HCT116 (cell line): ENCODE measurements around the gene POLR1D.

Experiments used
- ATF3 ChIP-seq: IDR thresholded peaks from 2 replicates; pipeline ENCODE4 v1.6.1; 2012
- CTCF ChIP-seq, 3 experiments: fragments of 200-600 bp in 1 of 3; sonication (generic) in 1 of 3; IDR thresholded peaks in 2 of 3; conservative IDR thresholded peaks in 1 of 3; 2 replicates each; pipeline ENCODE4 v1.5.1; 2012 to 2017; ENCODE audit warnings: low read depth in 2 of 3, low read length in 2 of 3, antibody characterized with exemption in 1 of 3, borderline replicate concordance in 1 of 3, control low read depth in 1 of 3, mild to moderate bottlenecking in 1 of 3, mixed read lengths in 1 of 3, mixed run types in 1 of 3, moderate library complexity in 1 of 3; ENCODE audit not compliant: insufficient read depth in 1 of 3
- EZH2 ChIP-seq: fragments of 200-600 bp; sonication (generic); IDR thresholded peaks from 2 replicates; pipeline ENCODE4 v1.6.1; 2017; ENCODE audit warnings: antibody characterized with exemption, mixed run types
- POLR2A ChIP-seq: IDR thresholded peaks from 2 replicates; pipeline ENCODE4 v1.7.0; 2011; ENCODE audit warnings: borderline replicate concordance; ENCODE audit not compliant: insufficient read depth, insufficient read length; ENCODE audit errors: extremely low read depth
- POLR2AphosphoS5 ChIP-seq: IDR thresholded peaks from 2 replicates; pipeline ENCODE4 v1.6.1; 2011; ENCODE audit warnings: mild to moderate bottlenecking, low read depth, low read length, moderate library complexity
- SP1 ChIP-seq: IDR thresholded peaks from 2 replicates; pipeline ENCODE4 v1.6.1; 2012; ENCODE audit warnings: low read depth
- SRF ChIP-seq: IDR thresholded peaks from 2 replicates; pipeline ENCODE4 v1.6.1; 2012; ENCODE audit warnings: low read depth
- TCF7L2 ChIP-seq: IDR thresholded peaks from 2 replicates; pipeline ENCODE4 v1.7.0; 2011; ENCODE audit warnings: borderline replicate concordance, inconsistent platforms; ENCODE audit not compliant: insufficient read depth, insufficient read length; ENCODE audit errors: extremely low read depth
- ZFX ChIP-seq: fragments of 450-650 bp; IDR thresholded peaks from 2 replicates; pipeline ENCODE4 v1.6.1; 2017

- TF ChIP-seq ATF3 (no peak), CTCF (IDR thresholded peaks at IDR 0.05 in 2 of 3, conservative IDR thresholded peaks at IDR 0.05 in 1 of 3; ENCODE audit: borderline replicate concordance in 1 of 3, insufficient read depth in 1 of 3, low read depth in 2 of 3, low read length in 2 of 3) (no peak), ZFX (no peak), POLR2AphosphoS5 (no peak), SP1 (no peak), TCF7L2 (no peak), EZH2 (no peak), POLR2A (no peak), SRF (no peak)
Measured at GRCh38 chr13:27667946-27668345, 46.3 kb downstream of the POLR1D start.
